Stimulated activated CD8-positive, alpha-beta memory T cell treated with anti-CD3 and anti-CD28 coated beads, Interleukin-2, amount 100 ng/mL, for 48 hours (primary cell): ENCODE results near the gene SPTBN4.
"Not testable (repeated sequence)": the region's sequence is repeated elsewhere in the genome, so short reads cannot be mapped to it uniquely, and the experiment has no call there.

ENCODE experiments used
- DNase-seq, 2 donors: peaks; one replicate each; pipeline ENCODE4 v3.0.0-alpha.2; 2020; ENCODE audit warnings: low read depth in 2 of 2

Gene SPTBN4

GRCh38 chr19:40502647-40503319 lies 36.0 kb downstream of the SPTBN4 start:
- DNase-seq = no peak

GRCh38 chr19:40503320-40503695 lies 36.5 kb downstream of the SPTBN4 start:
- no peak for DNase-seq

GRCh38 chr19:40506099-40506498 lies 39.3 kb downstream of the SPTBN4 start:
- no peak for DNase-seq

- DNase-seq = no peak
These were observed 41.1 kb downstream of the SPTBN4 start for GRCh38 chr19:40507892-40508291.

GRCh38 chr19:40508739-40509260 lies 42.0 kb downstream of the SPTBN4 start:
- DNase-seq = no peak

- DNase-seq = no peak
These were observed 43.8 kb downstream of the SPTBN4 start for GRCh38 chr19:40510526-40511115.

GRCh38 chr19:40511487-40511886 lies 44.7 kb downstream of the SPTBN4 start:
- DNase-seq = no peak

- no peak for DNase-seq
These were observed 45.3 kb downstream of the SPTBN4 start for GRCh38 chr19:40512110-40512472.

GRCh38 chr19:40512473-40513344 lies 45.9 kb downstream of the SPTBN4 start:
- DNase-seq = no peak

GRCh38 chr19:40513345-40513678 lies 46.5 kb downstream of the SPTBN4 start:
- no peak for DNase-seq

GRCh38 chr19:40513741-40514315 lies 47.0 kb downstream of the SPTBN4 start:
- DNase-seq = no peak

- DNase-seq = no peak
These were observed 50.4 kb downstream of the SPTBN4 start for GRCh38 chr19:40517248-40517647.

- no peak for DNase-seq
These were observed 52.8 kb downstream of the SPTBN4 start for GRCh38 chr19:40519352-40520322.

- no peak for DNase-seq
These were observed 54.5 kb downstream of the SPTBN4 start for GRCh38 chr19:40521276-40521675.

GRCh38 chr19:40521900-40522299 lies 55.1 kb downstream of the SPTBN4 start:
- DNase-seq = not testable (repeated sequence)

- DNase-seq = peak in 1 of 2 donors; percentile 28
These were observed 56.7 kb downstream of the SPTBN4 start for GRCh38 chr19:40523322-40524047.

- no peak for DNase-seq
These were observed 57.3 kb downstream of the SPTBN4 start for GRCh38 chr19:40524133-40524549.

GRCh38 chr19:40524655-40525054 lies 57.9 kb downstream of the SPTBN4 start:
- DNase-seq = no peak

GRCh38 chr19:40525234-40526051 lies 58.6 kb downstream of the SPTBN4 start:
- DNase-seq = no peak

- DNase-seq = no peak
These were observed 61.3 kb downstream of the SPTBN4 start for GRCh38 chr19:40528078-40528477.
